Ectodermal cell (in vitro differentiated cells): ENCODE data around the gene KCNJ9.
A peak's percentile ranks its signal among the peaks of the same experiment; 100 is the strongest.
"Not testable (repeated sequence)": the region's sequence is repeated elsewhere in the genome, so short reads cannot be mapped to it uniquely, and the experiment has no call there.

Experiments used
- H3K27ac ChIP-seq: 2 replicates; pipeline ENCODE4 v1.7.0; 2013; ENCODE audit warnings: mild to moderate bottlenecking, low read depth, low read length; ENCODE audit not compliant: insufficient read depth, poor library complexity, severe bottlenecking
- H3K27me3 ChIP-seq: 2 replicates; pipeline ENCODE4 v1.7.0; 2013; ENCODE audit warnings: mild to moderate bottlenecking, low read length; ENCODE audit not compliant: insufficient read depth, control insufficient read depth, poor library complexity, severe bottlenecking
- H3K36me3 ChIP-seq: one replicate; pipeline ENCODE4 v1.7.0; 2013; ENCODE audit warnings: low read length; ENCODE audit not compliant: control insufficient read depth, insufficient read depth
- H3K4me1 ChIP-seq: one replicate; pipeline ENCODE4 v1.7.0; 2013; ENCODE audit warnings: low read length; ENCODE audit not compliant: control insufficient read depth, insufficient read depth
- H3K4me3 ChIP-seq: 2 replicates; pipeline ENCODE4 v1.7.0; 2013; ENCODE audit warnings: low read depth, low read length, control low read depth; ENCODE audit not compliant: insufficient read depth
- H3K9me3 ChIP-seq: 2 replicates; pipeline ENCODE4 v1.7.0; 2013; ENCODE audit warnings: mild to moderate bottlenecking, low read length, moderate library complexity; ENCODE audit not compliant: control insufficient read depth
- WGBS, 2 experiments: methylation state at CpG; one replicate each; pipeline ENCODE4 v1.1.7; 2013; ENCODE audit warnings: missing lambda C conversion rate in 2 of 2; 5-methylcytosine and 5-hydroxymethylcytosine counted together

Gene KCNJ9

DNA sequence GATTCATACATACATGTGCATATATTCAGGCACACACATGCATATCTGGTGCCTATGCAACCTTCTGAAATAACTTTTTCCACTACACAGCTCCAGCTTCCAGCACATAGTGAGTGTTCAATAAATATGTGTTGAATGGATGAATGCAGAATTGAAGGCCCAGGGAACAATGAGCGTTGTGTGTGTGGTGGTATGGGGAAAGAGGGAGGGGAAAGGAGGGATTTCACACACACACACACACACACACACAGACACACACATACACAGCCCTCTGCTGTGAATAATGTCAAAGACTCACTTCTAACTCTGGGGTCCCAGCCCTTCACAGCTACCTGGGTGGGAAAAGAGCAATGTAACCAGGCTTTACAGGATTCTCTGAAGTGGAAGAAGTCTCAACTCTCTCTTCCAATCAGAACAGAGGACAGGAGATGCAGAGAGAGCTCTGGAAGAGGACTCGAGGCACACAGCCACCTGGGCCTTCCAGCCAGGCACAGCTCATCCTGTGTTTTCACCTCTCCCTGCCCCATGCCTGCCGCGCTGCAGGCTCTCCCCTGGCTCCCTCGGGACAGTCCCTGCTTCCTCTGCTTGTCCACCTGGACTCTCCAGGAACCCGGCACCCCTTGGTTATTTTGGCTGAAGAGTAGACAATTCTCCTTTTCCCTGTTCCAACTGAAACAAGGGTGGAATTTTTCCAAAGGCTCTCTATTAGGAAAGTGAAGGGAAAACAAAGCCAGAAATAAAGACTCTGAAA lies 22.5 kb downstream of the KCNJ9 start:
- peaks cover 45% of the 10 kb centered on the region for H3K4me1 ChIP-seq
- no peak overlapping the region for H3K27ac ChIP-seq
- WGBS, 2 experiments: 28 to 35% methylated on average over 5 to 6 of the region's 6 CpGs

DNA sequence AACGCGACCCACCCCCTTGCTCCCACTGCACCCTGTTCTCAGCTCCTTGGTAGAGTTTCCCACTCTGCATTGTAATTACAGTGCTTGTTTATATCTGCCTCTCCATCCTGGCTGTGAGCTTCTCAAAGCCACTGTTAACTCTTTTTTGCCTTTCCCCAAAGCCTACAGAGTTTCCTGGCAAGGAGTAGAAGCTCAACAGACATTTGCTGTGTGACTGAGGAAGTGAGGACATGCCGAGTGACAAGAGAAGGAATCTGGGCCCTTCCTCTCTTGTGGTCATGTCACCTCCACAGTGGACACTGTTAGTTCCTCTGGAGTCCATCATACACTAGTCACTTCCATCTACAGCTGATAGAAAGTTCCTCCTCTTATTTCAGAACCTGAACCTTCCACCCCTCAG lies 23.1 kb downstream of the KCNJ9 start:
- Histone ChIP-seq H3K4me1 (peaks cover 47% of the 10 kb centered on the region), H3K27me3 (peaks cover 8% of the 10 kb centered on the region), H3K9me3 (no peaks in the 10 kb centered on the region), H3K27ac (no peak overlapping the region), H3K36me3 (no peaks in the 10 kb centered on the region), H3K4me3 (no peak overlapping the region)
- 61 to 68% methylated on average over 3 of the region's 3 CpGs for WGBS, 2 experiments

More for the DNA sequence above, 22.5 kb downstream of the KCNJ9 start:
- H3K4me3 ChIP-seq: no peak overlapping the region
- no peaks in the 10 kb centered on the region for H3K36me3 ChIP-seq
- H3K27me3 ChIP-seq: peaks cover 10% of the 10 kb centered on the region
- no peaks in the 10 kb centered on the region for H3K9me3 ChIP-seq

DNA sequence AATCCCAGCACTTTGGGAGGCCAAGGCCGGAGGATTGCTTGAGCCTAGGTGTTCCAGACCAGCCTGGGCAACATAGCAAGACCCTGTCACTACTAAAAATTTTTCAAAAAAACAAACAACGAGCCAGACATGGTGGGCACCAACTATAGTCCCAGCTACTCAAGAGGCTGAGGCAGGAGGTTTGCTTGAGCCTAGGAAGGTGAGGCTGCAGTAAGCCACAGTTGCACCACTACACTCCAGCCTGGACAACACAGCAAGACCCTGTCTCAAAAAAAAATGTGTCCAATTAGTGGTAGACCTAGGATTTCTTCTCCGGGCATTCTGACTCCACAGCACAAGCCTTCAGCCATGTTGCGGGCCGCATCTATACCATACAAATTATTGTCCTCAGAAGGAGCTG lies 23.8 kb downstream of the KCNJ9 start:
- H3K27ac ChIP-seq: no peak overlapping the region
- H3K27me3 ChIP-seq: peaks cover 1% of the 10 kb centered on the region
- H3K36me3 ChIP-seq: no peaks in the 10 kb centered on the region
- no peak overlapping the region for H3K4me3 ChIP-seq
- no peaks in the 10 kb centered on the region for H3K9me3 ChIP-seq
- WGBS, 2 experiments: 95 to 96% methylated on average over 5 of the region's 5 CpGs
- H3K4me1 ChIP-seq: peaks cover 54% of the 10 kb centered on the region

- peaks cover 57% of the 10 kb centered on the region for H3K4me1 ChIP-seq
- H3K27ac ChIP-seq: no peak overlapping the region
- H3K9me3 ChIP-seq: no peaks in the 10 kb centered on the region
- H3K36me3 ChIP-seq: no peaks in the 10 kb centered on the region
- H3K27me3 ChIP-seq: no peaks in the 10 kb centered on the region
- WGBS, 2 experiments: 100% methylated on average over 1 of the region's 1 CpG
- H3K4me3 ChIP-seq: no peak overlapping the region
Observed at GRCh38 chr1:160107512-160107911, 26.2 kb downstream of the KCNJ9 start.

- Histone ChIP-seq H3K9me3 (no peaks in the 10 kb centered on the region), H3K4me3 (no peak overlapping the region), H3K27me3 (no peaks in the 10 kb centered on the region), H3K27ac (peak overlapping the region; percentile 74), H3K36me3 (no peaks in the 10 kb centered on the region), H3K4me1 (peaks cover 56% of the 10 kb centered on the region)
- 14 to 17% methylated on average over 6 of the region's 6 CpGs for WGBS, 2 experiments
Observed at GRCh38 chr1:160108888-160109662, 27.7 kb downstream of the KCNJ9 start.

DNA sequence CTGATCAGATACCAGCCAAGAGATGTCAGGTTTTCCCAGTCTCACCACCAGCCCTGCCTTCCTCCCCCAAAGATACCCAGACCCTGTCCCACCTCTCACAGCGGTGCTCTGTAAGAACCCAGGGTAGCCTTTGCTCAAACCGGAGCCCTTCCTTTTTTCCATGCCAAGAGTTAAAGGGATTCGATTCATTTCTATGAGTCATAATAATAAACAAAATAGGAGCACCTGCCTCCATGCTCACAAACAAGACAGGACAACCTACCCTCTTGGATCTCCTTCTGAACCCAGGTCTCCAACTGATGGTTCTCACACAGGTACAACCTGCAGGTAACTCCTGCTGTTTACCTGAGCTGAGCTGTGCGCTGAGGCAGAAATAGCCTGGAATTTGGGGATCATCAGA lies 28.3 kb downstream of the KCNJ9 start:
- H3K4me3 ChIP-seq: no peak overlapping the region
- peaks cover 56% of the 10 kb centered on the region for H3K4me1 ChIP-seq
- no peaks in the 10 kb centered on the region for H3K36me3 ChIP-seq
- H3K27ac ChIP-seq: peak overlapping the region; percentile 74
- no peaks in the 10 kb centered on the region for H3K27me3 ChIP-seq
- no peaks in the 10 kb centered on the region for H3K9me3 ChIP-seq
- 50 to 57% methylated on average over 4 of the region's 4 CpGs for WGBS, 2 experiments

- H3K27me3 ChIP-seq, H3K27ac ChIP-seq, H3K4me3 ChIP-seq, H3K9me3 ChIP-seq, H3K36me3 ChIP-seq: not testable (repeated sequence)
- 92 to 95% methylated on average over 10 of the region's 10 CpGs for WGBS, 2 experiments
- peaks cover 61% of the 10 kb centered on the region for H3K4me1 ChIP-seq
Observed at GRCh38 chr1:160111462-160111861, 30.1 kb downstream of the KCNJ9 start.

DNA sequence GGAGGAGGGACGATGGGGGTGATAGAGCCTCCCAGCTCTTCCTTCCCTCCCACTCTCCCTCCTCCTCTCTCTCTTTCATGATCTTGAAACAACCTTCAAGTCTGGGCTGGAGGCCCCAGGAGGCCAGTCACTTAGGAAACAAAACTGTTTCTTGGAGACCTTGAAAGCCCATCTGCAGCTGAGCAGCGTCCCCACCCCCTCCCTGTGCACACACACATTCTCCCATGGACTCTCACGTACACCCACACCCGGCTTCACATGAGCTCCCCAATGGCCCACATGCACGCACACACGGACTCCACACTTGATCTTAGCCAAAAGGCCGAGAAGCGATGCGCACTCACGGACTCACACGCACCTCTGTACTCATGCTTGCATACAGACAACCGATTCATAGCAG lies 31.0 kb downstream of the KCNJ9 start:
- Histone ChIP-seq H3K27ac (no peak overlapping the region), H3K4me3 (no peak overlapping the region), H3K4me1 (peaks cover 63% of the 10 kb centered on the region), H3K9me3 (no peaks in the 10 kb centered on the region), H3K36me3 (no peaks in the 10 kb centered on the region), H3K27me3 (no peaks in the 10 kb centered on the region)
- WGBS, 2 experiments: 90% methylated on average over 12 of the region's 12 CpGs

DNA sequence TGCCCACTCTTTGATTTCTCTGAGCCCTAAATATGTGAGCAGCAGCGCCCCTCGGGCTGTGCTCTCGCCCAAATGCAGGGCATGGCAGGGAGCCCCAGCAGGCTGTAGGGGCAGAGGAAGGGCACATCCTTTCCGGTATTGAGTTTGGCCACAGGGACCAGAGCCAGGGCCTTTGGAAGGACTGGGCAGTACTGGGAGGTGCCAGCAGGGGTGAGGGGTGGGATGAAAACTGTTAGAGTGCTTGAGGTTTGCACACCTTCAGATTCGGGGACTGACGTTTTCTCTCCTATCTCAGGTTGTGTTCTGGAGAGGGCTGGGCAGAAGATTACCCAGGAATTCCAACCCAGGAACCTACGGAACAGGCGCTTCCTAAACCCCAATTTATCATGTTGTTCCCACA lies 32.1 kb downstream of the KCNJ9 start:
- Histone ChIP-seq H3K27me3 (no peaks in the 10 kb centered on the region), H3K9me3 (no peaks in the 10 kb centered on the region), H3K36me3 (no peaks in the 10 kb centered on the region), H3K4me1 (peaks cover 71% of the 10 kb centered on the region), H3K27ac (peak overlapping the region; percentile 67), H3K4me3 (no peak overlapping the region)
- 74 to 80% methylated on average over 8 of the region's 8 CpGs for WGBS, 2 experiments

- Histone ChIP-seq H3K4me3 (no peak overlapping the region), H3K4me1 (peaks cover 73% of the 10 kb centered on the region), H3K9me3 (no peaks in the 10 kb centered on the region), H3K27me3 (no peaks in the 10 kb centered on the region), H3K27ac (peak overlapping the region; percentile 67), H3K36me3 (no peaks in the 10 kb centered on the region)
- WGBS, 2 experiments: 38 to 46% methylated on average over 4 of the region's 4 CpGs
Observed at GRCh38 chr1:160114085-160114484, 32.7 kb downstream of the KCNJ9 start.
